Stimulated activated CD8-positive, alpha-beta memory T cell treated with anti-CD3 and anti-CD28 coated beads, Interleukin-7, amount 100 ng/mL, for 4 hours (primary cell): ENCODE data around the gene FCGBP.
"Not testable (repeated sequence)": the region's sequence is repeated elsewhere in the genome, so short reads cannot be mapped to it uniquely, and the experiment has no call there.

Experiments
- DNase-seq, 2 donors: peaks; one replicate each; pipeline ENCODE4 v3.0.0-alpha.2; 2020; ENCODE audit warnings: low read depth in 2 of 2

FCGBP gene

GRCh38 chr19:39917561-39918182, 16.8 kb downstream of the FCGBP start:
- DNase-seq: no peak

GRCh38 chr19:39916851-39917396, 17.5 kb downstream of the FCGBP start:
- DNase-seq: no peak

- DNase-seq: no peak
Measured at GRCh38 chr19:39916236-39916635, 18.2 kb downstream of the FCGBP start.

- DNase-seq: no peak
Measured at GRCh38 chr19:39915848-39916215, 18.6 kb downstream of the FCGBP start.

- DNase-seq: no peak
Measured at GRCh38 chr19:39915101-39915847, 19.2 kb downstream of the FCGBP start.

- DNase-seq: no peak
Measured at GRCh38 chr19:39913682-39914333, 20.6 kb downstream of the FCGBP start.

- no peak for DNase-seq
Measured at GRCh38 chr19:39908803-39909202, 25.6 kb downstream of the FCGBP start.

GRCh38 chr19:39906820-39907611, 27.4 kb downstream of the FCGBP start:
- DNase-seq: no peak

GRCh38 chr19:39906283-39906682, 28.2 kb downstream of the FCGBP start:
- DNase-seq: no peak

- not testable (repeated sequence) for DNase-seq
Measured at GRCh38 chr19:39903486-39904091, 30.8 kb downstream of the FCGBP start.

GRCh38 chr19:39902326-39902725, 32.1 kb downstream of the FCGBP start:
- not testable (repeated sequence) for DNase-seq

- DNase-seq: not testable (repeated sequence)
Measured at GRCh38 chr19:39901681-39902080, 32.8 kb downstream of the FCGBP start.

- not testable (repeated sequence) for DNase-seq
Measured at GRCh38 chr19:39898858-39899257, 35.6 kb downstream of the FCGBP start.

- DNase-seq: not testable (repeated sequence)
Measured at GRCh38 chr19:39897511-39898245, 36.8 kb downstream of the FCGBP start.

GRCh38 chr19:39895096-39895495, 39.3 kb downstream of the FCGBP start:
- DNase-seq: not testable (repeated sequence)

GRCh38 chr19:39894236-39894606, 40.2 kb downstream of the FCGBP start:
- not testable (repeated sequence) for DNase-seq

- peak in 1 of 2 donors; percentile 77 for DNase-seq
Measured at GRCh38 chr19:39893366-39894235, 40.8 kb downstream of the FCGBP start.

- DNase-seq: not testable (repeated sequence)
Measured at GRCh38 chr19:39892506-39892902, 41.9 kb downstream of the FCGBP start.

GRCh38 chr19:39891660-39892505, 42.6 kb downstream of the FCGBP start:
- DNase-seq: not testable (repeated sequence)
